ENCODE results near the gene PAMR1.

PAMR1 gene

DNA sequence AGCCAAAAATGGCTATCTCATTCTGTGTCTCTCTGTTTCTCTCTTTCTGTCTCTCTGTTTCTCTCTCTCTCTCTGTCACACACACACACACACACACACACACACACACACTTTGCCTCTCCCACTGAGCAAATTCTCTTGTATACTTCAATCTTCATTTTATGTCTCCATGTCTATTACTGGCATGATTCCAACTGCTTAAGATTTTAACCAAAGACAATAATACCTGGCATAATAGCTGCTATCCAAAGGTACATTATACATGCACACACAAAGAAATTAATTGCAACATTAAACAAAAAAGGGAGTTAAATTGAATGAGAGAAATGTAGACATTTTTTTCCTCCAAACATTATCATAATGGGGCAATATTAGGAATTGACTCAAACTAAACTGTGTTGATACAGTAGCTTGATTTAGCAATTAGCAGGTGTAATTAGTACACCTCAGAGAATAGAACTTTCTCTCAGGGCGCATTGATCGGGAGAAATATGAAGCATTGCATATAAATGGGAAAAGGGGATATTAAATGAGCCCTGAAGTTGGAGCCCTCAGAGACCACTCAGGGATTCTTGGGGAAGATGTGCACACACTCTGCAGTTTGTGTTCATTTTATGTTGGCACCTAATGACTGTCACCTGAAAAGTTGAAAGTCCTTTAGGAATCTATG is 88.7 kb downstream of the PAMR1 start:
- no peak for DNase-seq

DNA sequence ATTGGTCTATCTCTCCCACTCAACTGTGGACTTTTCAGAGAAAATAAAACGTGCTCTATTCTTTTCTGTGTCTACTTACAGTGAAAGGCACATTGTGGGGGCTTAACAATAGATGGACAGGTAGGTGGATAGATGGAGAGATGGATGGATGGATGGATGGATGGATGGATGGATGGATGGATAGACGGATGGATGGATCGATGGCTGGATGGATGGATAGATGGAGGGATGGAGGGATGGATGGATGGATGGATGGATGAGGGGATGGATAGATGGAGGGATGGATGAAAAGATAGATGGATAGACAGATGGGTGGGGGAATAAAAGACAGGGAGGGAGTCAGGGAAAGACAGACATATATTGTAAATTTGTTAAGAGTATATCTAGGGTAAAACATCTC is 91.8 kb downstream of the PAMR1 start:
- DNase-seq: no peak

DNA sequence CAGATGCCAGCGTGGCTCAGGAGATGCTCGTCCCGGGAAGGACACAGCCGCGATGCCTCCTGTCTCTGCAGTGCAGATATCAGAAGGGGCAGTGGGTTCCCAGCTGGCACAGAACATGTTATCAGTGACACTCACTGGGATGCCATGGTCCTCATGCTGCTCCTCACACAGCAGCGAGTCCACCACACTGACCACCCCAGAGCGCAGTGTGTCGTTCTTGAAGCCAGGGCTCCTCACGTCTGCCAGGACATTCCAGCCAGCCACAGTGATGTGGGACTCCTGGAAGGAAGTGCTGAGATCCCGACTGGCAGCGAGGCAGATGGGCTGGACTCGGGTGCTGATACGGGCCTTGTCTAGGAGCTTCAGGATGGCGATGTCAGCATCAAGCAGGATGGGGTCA is 93.0 kb downstream of the PAMR1 start:
- no peak for DNase-seq

DNA sequence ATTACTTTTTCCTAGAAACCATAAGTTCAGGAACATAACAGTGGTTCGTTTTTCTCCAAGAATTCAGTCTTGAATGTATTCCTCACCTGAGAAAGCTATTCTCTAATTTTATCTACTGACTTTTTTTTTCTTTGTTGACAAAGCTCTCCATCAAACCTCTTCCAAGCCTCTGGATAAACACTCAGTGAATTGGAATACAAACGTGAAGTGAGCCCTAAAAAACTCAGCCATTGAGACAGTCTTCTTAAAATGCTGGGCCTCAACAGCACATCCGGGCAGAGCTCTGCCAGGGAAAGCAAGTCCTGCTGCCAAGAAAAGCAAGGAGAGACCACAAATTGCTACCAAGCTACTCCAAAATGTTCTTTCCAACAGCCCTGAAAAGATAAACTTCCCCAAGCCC is 98.3 kb downstream of the PAMR1 start:
- DNase-seq: no peak

DNA sequence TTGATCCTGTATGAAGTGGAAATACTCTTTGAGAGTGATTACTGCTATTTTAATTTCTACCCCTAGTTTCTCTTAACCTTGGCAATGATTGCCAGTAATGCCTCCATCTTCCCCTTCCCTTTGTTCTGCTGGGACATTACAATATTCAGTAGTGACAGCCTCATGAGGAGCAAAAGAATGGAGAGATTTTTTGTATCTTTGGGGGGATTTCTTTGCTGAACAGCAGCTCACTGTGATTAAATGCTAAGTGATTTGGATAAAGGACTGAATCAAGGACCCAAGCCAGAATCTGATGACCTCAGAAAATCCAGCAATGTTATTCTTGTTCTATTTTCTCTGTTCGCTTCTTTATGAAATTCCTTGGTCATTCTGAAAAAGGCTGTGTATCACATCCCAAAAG is 99.1 kb downstream of the PAMR1 start:
- DNase-seq: no peak

DNA sequence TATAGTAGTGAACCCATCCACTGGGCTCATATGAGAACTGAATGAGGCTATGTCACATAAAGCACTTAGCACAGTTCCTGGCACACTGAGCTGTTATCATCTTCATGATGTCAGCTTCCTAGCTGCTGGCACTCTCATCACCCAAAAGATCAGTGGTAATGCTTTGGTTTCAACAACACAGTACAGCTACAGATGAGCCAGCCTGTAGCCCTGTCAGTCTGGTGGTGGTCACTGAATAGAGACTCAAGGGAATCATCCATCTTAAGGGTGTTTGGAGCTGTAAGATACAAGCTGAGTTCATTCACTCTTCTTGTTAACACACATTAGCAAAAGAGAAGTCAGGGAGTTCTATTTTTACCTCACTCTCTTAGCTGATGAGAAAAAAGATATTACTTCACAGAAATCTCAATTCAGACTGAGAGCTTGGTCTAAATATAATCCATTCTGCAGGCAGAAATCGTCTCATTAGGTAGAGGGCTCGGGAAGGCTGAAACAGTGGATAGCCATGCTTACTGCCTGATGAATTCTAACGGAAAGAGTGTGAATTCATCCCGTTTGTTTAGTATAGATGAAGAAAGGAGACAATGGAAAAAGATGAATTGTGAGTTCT is 99.7 kb downstream of the PAMR1 start:
- DNase-seq: no peak

DNA sequence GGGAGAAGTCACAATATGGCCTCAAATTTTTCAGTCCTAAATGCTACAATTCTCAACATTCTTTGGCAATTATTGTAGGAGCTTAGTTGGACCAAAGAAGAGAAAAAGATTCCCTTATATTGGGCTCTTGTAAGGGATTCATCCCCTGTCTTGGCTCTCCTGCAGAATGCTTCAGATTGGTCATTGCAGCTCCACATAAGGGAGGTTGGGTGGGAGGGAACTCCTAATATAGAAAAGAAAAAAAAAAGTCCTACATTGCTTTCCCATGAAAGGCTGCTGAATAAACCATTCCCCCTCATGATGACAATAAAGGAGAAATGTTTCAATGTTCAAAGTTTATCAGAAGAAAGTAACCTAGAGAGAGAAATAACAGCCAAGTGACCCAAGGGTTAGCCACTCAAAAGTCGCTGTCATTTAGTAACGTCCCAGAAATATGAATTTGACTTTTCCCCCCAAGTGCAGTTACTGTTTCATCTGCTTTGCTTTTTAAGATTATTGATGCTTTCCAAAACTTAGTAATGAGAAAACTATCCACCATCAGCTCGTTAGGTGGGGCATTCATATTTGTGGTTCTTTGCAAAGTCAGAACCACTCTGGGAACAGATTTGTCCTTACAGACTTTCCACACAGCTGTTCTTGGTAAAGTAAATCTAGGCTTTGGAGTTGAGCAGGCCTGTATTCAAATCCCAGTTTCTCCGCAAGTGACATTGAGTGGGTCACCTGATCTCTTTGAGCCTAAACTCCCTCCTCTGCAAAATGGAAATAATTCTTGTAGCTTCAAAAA is 101.1 kb downstream of the PAMR1 start:
- DNase-seq: no peak

DNA sequence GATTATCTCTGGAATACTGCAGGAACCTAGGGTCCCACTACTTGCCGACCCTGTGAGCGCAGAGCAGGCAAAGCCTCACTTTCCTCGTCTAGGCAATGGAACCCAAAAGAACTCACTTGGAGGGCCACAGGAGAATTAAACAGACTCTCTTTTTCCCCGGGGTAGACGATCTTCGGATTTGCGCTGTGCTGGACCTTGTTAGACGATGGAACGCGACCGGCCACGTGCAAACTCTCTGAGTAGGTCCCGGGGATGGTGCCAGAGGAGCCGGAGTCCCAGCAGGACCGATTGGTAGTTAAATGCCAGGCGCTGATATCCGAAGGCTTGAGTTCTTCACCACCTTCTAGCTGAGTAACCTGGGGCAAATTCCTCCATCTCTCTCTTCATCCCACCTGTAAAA is 105.0 kb downstream of the PAMR1 start:
- DNase-seq: no peak

DNA sequence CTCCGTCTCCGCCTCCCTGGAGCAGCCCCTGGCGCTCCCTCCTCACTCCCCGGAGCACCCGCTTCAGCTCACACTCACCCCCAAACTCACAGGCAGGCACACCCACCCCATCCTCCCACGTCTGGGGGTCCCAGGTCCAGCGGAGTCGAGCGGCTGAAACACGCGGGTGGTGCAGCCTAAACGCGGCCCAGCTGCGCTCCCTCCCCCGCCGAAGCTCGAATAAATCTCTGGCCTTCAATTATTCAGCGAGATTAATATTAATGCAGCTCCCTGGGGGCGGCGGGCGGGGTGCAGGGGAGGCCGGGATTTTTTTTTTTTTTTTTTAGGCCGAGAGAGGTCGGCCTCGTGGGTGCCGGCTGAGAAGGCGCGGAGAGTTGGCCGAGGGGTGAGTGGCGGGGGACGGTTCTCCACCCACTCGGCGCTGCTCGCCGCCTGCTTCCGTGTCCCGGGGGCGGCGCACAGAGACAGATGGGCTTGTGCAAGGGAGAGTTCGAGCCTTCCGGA is 105.5 kb downstream of the PAMR1 start:
- DNase-seq: peak; percentile 87

DNA sequence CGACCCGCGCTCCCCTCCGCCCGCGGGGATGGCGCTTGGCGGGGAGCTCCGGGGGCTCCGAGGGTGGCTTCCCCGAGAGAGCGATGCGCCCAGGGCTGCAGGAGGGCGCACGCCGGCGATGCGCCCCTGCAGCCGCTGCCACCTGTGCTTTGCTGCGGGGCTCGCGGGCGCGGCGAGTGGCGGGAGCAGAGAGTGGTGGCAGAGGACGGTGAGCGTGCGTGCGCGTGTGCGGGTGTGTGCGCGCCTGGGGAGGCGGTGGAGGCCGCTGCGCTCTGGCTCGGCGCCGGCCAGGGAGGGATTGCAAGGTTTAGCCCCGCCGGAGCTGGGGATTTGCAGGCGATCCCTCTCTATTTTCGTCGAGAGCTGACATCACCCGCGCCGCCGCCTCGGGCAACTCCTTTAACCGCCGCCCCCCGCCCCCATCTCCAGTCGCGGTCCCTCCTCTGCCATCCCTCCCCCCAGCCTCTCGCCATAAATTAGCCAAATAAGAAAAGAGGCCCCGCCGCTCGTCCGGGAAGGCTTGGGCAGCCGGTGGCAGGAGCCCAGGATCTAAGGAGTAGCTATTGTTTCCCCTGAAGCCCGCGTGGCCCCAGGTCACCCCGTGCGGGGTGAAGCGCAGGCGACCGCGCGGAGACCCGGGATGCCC is 106.1 kb downstream of the PAMR1 start, which contains the start of gene SLC1A2:
TSS of gene SLC1A2 (minus strand) at position 375 of the 646 bp plus-strand sequence. CDS start 592 bp downstream, outside the sequence.
- DNase-seq: peak; percentile 91

DNA sequence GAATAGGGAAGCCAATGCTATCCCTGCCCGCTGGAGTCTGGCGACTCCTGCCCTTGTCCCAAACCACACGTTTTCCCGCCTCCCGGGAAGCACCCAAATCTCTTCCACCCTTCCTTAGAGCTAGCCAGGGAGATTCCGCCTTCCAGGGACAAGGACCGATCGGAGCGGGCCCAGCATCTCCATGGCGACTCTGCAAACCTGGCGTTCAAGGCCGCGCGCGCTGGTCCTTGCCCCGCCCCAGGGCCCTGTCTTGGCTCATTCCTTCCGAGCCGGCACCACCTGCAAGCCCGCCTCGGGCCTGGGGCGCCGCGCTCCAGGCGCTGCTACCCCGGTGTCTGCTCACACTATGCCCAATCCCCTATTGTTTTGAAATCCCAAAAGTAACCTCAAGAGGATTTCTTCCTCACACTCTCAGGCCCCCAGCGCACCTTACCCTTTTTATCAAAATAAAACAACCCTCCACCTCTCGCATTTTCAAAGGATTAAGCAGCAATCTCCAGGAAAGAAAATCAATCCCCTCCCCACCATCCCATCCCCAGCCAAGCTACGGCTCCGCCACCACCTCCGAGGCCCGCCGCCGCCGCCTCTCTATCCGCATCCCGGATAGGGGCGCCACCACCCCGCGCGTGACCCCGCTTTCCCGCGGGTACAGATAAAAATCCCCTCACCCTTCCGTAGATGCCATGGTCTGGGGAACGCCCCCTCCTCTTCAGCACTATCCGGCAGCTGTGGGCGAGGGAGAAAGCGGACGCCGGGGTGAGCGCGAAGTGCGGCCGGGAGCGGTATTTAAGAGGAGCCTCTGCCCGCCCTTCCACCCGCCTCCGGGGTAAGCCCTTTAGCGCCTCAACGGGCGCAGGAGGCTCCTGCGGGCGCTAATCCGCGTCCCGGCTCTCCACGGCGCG is 106.9 kb downstream of the PAMR1 start:
- DNase-seq: peak; percentile 75

DNA sequence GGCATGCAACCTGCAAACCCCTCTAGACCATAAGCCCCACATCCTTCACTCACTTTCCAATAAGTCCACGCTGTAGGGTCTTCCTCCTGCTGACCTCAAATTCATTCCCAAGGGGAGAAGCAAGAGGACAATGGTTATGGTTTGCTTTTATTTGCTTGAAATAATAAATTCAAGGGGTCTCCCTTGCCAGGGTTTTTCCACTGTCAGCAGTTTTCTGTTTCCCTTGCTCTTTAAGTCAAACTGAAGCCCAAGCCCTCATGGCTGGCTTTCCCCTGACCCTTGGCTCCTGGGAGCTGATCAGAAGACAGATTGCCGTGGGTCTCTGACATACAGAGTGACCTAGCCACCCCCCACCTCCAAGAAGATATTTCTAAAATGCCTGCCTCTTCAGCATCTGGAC is 109.9 kb downstream of the PAMR1 start:
- no peak for DNase-seq

DNA sequence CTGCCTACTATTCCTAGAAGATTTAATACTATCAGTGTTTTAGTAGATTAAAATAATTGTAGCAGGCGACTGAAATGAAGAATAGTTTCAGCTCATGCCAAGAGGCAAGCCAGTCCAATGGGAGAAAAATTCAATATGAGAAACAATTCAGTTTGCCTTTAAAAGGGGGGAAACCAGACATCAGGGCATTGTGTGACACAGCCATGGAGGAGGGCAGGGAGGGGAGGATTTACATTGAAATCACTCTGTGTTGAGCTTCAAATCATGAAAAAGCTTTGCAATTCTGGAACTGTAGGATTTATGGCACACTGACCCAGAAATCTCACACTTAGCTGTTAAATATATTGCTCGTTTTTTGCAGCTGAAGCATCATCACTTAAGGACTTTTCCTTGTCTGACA is 110.6 kb downstream of the PAMR1 start:
- no peak for DNase-seq

DNA sequence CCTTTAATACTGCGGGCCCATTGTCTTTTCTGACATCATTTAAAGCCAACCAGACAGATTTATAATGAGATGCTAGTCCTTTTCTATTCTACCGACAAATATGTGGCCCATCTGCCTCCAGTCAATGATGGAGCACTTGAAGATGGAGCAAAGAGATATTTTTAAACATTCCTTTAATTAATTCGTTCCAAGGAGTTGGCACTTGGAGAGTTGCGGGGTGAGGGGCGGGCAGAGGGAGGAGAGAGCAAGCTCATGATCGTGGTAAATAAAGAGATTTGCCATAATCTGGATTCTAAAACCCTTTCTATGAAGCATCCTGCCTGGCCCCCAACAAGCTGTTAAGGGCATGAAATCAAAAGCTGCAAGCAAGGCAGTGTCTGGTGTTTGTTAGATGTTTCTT is 111.1 kb downstream of the PAMR1 start:
- no peak for DNase-seq

DNA sequence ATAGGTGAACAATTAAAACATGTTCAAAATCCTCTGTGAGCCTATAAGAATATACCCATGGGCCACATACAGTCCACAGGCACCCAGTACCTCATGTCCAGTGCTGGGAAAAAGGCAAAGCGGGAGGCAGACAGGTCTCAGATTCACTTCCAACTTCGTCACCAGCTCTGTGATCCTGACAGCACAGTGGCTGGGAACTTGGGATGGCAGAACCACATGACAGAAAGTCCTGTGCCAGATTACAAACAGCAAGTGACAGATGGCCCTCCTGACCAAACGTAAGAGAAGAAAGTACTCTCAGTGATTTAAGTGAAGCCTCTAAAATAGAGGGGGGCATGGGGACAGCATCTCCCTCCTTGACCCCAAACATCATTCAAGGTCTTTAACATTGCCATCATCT is 111.8 kb downstream of the PAMR1 start:
- DNase-seq: no peak

DNA sequence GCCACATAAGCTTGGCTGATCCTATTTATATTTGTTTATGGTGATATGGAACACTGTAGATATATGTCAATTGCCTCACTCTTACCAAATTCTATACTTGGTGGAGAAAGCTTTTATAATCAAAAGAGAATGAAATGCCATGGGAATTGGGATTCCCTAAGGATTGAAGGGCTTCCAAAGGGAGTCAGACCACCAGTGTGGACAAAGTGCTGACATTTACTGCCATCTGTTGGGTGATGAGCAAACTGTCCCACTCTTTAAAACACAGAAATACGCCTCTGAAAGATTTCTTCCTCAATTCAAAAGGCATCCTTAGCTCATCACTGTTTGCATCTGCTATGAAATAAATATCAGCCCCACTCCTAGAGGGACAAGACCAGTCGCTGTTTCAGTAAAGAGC is 113.1 kb downstream of the PAMR1 start:
- DNase-seq: peak; percentile 35

DNA sequence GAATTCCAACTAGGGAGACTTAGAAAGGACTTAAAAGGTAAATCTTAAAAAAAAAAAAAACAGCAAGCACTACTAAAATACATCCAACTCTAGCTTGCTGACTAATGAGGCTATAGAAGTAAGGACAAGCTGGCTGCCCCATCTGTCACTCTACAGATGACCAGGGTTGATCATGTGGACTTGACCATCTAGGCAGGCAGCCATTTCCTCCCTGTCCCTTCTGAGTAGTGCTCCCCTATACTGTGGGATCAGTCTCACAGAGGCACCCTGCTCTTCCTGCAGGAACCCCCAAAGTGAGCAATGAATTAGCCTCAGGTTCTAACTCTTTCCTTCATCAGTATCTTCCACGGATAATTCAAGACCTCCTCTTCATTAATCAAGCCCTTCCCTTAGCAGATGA is 118.4 kb downstream of the PAMR1 start:
- DNase-seq: no peak

DNA sequence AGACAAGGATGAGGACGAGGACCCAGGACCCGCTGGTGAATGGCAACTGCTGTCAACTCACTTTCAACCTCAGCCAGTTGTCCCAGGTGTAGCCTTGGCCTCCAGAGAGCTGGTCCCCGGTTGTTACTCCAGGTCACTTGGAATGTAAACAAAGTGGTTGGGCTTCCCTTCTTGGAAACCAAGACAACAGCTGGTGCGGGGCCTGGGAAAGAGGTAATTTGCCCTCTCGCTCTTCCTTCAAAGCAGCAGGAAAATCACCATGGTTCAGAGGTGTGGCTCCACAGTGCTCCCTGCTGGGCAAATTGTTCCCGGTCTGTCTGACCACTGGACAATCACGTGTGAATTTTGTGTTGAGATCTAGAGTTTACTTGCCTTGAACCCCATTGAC is 121.0 kb downstream of the PAMR1 start:
- peak; percentile 28 for DNase-seq

DNA sequence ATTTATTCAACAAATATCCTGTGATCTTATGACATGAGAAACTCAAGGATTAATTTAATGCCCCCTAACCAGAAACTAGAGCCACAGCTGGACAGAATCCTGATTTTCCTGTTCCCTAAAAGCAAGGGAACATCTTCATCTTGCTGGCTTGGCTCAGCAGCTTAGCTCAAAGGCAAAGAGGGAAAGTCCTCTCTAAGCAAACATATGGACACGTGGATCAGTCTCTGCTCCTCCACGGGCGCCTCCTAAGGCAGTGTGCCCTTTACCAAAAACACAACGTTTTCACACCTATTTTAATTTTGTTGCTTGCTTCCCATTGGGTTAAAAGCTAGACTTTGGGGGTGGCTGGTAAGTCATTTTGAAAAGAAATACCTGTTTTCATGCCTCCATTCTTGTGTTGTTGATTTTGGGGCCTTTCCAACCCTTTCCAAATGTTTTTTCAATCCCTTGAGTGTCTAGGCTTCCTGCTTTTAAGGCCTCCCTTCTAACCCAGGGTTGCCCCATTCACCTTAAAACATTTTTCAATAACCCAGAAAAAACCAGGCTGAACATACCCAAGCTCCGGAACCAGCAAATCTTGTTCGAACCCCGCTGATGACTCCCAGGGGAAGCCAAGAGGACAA is 121.5 kb downstream of the PAMR1 start:
- DNase-seq: no peak

DNA sequence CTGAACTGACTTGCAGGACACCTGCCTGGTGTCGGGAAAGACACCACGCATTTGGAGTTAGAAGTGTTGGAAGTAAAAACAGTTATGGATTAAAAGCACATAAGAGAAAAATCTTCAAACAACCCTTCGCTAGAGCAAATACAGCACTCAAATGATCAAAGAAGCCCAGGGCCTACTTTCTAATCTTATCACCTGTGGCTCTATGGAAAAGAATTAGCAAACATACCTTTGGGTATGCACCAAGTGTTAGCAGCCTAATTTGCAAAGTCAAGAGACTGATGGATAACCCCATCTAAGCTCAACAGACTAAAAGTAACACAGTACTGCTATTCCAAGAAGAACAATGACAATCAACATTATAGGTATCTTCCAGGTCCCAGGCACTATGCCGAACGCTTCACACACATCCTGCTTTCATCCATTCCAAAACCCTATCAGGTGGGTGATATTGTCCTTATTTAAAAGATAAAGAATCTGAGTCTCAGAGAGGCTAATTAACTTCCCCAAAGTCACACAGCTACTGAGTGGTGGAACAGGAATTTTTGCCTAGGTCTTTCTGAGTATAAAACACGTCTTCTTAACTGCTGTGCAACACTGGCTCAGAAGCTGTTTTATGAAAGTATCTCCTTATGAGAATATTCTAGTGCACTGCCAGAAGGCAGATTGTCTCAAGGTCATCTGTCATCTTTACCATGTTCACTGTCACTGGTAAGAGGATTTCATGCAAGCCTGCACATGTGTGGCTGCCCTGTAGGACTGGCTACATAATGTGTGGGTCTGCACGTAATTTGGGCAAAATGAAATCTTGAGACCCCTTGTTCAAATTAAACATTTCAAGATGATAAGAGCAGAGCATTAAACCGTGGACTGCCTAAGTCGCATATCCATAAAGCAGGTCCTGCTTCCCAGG is 122.4 kb downstream of the PAMR1 start:
- DNase-seq: no peak

DNA sequence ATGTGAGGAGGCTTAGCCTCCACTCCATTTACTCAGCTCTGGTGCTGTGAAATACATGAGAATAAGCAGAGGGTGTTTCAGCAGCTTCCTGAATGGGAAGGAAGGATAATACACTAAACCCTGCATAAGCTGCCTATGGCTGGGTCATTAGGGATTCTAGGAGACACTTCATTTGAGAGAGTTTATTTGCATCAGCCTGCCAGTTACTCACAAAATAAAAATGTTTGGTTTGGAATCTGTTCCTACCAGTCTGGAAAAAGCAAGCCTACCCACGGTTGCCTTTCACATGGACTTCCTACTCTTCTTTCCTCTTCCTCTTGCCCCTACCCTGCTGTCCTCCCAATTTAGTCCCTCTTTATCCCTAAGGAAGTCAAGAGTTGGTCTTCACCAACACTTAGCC is 126.5 kb downstream of the PAMR1 start:
- no peak for DNase-seq
